Activated CD4-positive, alpha-beta T cell treated with anti-CD3 and anti-CD28 coated beads for 24 hours (primary cell): Measurements from ENCODE around the gene ERCC8.

ENCODE experiments used
- DNase-seq, 2 donors: peaks; one replicate each; pipeline ENCODE4 v3.0.0-alpha.2; 2020; ENCODE audit warnings: low read depth in 2 of 2

ERCC8 gene

DNA sequence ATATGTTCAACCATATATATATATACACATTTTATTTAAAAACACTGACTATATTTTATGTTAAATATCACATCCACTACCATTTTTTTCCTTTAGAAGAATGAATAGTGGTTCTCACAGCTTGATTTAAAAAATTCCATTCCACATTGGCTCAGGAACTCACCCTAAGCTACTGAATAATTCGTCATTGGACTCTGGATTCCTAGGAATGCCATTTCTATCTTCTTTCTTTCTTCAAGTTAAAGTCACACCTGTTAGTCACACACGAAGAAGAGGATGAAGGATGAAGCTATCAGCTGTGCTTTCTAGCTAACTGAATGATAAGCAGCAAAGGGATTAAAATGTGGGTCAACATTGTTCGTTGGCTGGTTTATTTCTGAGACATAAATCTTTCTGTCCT, 108.7 kb downstream of the ERCC8 start:
- no peak for DNase-seq

DNA sequence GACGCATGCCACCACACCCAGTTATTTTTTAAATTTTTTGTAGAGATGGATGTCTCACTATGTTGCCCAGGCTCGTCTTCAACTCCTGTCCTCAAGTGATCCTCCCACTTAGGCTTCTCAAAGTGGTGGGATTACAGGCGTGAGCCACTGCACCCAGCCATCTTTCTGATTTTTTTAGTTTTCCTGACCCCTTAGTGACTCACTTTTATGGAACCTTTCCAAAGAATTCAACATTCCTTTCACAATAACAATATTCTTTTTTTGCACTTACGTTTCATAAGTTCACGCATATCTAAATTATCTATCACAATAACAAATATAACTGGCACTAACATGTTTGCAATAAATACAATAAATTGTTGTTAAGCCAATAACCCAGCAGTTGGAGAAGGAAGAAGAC, 109.3 kb downstream of the ERCC8 start:
- DNase-seq = no peak

DNA sequence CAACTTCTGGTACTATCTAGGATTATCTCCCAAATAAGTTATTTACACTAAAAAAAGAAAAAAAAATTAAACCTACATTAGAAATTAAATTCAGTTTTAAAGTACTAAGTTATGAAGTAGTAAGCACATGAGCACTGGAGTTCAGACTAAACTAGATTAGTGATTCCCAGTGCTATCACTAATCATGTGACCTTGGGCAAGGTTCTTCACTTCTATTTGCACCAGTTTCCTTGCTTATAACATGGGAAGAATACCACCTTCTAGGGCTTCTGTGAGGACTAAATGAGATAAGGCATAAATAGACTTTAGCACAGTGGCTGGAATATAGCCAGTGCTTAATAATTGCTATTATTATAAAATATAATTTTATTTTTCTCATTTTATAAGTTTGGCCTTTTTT, 111.3 kb downstream of the ERCC8 start:
- no peak for DNase-seq

DNA sequence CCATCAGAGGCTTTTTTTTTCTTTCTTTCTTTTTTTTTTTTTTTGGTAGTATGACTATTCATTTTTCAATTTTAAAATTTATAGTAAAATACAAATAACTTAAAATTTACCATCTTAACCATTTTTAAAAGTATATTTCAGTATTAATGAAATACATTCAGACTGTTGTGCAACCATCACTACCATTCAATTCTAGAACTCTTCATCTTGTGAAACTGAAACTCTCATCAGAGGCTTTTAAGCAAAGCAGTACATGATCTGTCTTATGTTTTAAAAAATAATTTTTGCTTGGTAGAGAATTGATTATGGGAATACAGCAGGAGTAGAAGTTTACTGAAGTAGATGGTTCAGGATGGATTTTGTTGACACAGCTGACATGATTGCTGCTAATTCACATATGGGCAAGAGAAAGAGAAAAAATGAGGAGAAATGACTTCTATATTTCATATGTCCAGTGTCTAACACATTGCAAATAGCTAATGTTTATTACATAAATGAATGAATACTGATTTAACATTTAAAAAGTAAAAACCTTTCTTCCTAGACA, 114.2 kb downstream of the ERCC8 start:
- no peak for DNase-seq

DNA sequence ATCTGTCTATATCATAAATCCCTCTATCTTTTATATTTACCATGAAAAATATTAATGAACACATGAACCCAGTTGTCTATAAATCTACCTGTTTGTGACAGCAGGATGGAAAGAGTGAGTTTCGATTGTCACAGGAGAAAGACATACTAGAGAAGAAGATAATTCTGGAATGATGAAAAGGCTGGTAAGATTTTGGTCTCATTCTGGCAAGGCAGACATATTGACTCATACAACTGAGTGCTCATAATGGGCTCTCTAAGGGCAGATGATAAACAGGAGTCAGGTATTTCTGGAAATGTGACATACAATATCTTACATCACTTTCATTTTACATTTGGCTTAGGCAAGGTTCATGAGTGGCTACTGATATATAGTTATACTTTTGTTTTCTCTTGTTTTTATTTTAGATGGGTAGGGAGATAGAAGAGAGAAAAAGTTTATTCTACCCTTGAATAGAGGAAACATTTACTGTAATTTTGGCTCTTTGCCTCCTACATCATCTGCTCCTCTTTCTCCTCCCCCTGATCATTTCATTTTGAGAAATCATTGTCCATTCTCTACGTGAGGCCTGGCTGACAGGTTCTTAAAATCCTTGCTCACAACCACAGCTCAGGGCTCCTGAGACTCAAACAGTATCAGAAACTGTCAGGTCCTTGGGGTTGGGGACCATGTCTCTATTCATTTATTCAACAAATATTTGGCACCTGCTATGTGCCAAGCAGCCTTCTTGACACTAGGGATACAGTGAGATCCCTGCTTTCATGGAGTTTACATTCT, 115.2 kb downstream of the ERCC8 start:
- no peak for DNase-seq

DNA sequence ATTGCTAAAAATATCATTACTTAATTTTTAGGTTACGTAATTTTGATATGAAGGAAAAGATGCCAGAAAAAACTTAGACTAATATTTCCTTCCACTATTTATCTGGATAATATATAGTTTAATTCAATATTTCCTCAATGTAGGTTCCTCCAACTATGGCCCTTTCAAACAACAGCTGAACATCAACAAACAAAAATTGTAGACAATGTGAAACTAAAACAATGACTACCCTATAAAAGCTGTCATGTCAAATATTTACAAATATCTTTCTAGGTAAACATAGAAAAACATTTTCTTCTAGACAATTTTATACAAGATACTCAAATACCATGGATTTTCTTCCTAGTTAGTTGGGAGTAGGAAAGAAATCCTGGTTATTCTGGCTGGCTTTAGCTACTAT, 117.7 kb downstream of the ERCC8 start:
- no peak for DNase-seq

DNA sequence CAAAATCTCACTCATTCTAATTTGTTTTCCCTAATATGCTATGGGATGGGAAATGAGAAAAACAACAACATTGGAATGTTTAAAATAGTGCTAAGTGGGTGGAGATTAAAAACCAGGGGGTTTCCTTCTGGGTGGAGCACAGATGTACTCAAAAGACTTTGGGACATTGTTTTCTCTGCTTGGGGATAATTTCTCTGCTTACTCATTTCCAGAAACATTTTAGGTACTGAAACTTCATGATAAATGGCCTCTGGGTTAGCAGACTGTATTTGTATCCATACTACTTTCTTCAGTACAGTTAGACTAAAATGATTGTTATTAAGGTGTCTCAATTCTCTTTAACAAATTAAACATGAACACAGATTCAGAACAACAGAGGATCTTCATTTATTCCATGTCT, 118.2 kb downstream of the ERCC8 start:
- no peak for DNase-seq
